Measurements from ENCODE around the gene ZDHHC19.
"Not testable (repeated sequence)": the region's sequence is repeated elsewhere in the genome, so short reads cannot be mapped to it uniquely, and the experiment has no call there.

ZDHHC19 gene, protein sequence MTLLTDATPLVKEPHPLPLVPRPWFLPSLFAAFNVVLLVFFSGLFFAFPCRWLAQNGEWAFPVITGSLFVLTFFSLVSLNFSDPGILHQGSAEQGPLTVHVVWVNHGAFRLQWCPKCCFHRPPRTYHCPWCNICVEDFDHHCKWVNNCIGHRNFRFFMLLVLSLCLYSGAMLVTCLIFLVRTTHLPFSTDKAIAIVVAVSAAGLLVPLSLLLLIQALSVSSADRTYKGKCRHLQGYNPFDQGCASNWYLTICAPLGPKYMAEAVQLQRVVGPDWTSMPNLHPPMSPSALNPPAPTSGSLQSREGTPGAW

DNA sequence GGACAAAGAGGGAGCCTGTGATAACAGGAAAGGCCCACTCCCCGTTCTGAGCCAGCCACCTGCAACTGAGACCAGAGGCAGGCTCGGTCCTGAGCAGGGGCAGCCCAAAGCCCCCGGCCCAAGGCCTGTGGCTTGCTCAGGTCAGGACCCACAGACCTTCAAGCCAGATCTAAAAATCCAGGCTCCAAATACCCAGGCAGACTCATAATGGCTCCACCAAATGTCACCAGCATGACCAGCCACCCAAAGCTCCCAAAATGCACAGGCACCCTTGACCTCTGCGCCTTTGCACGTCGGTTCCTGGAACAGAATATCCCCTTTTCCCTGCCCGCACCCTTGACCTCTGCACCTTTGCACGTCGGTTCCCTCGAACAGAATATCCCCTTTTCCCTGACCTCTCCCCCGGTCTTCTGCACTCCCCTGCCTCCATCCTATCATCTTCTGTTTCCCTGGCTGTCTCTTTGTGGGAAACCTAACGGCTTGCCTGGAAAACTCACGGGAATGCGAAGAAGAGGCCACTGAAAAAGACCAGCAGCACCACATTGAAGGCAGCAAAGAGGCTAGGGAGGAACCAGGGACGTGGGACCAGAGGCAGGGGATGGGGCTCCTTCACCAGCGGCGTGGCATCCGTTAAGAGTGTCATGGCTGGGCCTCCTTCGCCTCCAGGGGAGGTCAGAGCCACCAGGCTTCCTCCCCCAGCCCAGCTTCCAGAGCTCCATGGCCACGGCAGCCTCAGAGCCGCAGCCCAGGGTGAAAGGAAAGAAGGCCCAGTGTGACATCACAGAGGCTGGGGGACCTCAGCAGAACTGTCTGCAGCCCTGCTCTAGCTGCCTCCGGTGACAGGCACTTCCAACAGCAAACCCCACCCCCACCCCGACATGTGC is at the start of gene ZDHHC19:
TSS of gene ZDHHC19 (minus strand) at position 728 of the 884 bp plus-strand sequence. CDS start at position 643, 85 bp downstream.
- no peak for DNase-seq (ENCODE audit: low read depth in 1 of 2, low spot score in 1 of 2)

DNA sequence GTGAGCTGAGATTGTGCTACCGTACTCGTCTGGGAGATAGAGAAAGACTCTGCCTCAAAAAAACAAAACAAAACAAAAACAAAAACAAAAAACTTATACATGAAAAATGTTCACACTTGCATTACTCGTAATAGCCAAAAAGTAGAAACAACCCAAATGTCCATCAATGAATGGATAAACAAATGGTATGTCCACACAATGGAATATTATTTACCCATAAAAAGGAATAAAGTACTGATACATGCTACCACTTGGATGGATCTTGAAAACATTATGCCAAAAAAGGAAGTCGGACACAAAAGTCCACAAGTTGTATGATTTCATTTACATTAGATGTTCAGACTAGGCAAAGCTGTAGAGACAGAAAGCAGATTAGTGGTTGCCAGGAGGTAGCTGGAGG is 49.6 kb upstream of the ZDHHC19 start:
- no peak for DNase-seq (ENCODE audit: low read depth in 1 of 2, low spot score in 1 of 2)

DNA sequence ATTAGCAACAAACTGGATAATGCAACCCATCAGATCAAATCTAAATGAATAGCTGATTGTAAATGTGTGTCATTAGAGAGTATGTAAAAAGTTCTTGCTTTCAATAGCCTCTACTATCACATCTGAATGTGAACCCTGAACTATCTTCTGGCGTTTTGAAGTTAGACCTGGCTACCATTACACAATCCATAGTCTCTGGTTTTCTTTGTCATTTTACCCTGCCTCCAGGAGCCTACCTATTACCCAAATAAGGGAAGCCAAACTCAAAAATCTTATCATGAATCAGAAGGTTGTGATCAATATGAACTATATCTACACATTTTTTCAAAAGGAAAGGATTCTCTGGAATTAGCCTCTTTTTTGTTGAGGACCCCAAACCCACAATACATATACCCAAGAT is 44.6 kb upstream of the ZDHHC19 start:
- DNase-seq (ENCODE audit: low read depth in 1 of 2, low spot score in 1 of 2) = no peak

DNA sequence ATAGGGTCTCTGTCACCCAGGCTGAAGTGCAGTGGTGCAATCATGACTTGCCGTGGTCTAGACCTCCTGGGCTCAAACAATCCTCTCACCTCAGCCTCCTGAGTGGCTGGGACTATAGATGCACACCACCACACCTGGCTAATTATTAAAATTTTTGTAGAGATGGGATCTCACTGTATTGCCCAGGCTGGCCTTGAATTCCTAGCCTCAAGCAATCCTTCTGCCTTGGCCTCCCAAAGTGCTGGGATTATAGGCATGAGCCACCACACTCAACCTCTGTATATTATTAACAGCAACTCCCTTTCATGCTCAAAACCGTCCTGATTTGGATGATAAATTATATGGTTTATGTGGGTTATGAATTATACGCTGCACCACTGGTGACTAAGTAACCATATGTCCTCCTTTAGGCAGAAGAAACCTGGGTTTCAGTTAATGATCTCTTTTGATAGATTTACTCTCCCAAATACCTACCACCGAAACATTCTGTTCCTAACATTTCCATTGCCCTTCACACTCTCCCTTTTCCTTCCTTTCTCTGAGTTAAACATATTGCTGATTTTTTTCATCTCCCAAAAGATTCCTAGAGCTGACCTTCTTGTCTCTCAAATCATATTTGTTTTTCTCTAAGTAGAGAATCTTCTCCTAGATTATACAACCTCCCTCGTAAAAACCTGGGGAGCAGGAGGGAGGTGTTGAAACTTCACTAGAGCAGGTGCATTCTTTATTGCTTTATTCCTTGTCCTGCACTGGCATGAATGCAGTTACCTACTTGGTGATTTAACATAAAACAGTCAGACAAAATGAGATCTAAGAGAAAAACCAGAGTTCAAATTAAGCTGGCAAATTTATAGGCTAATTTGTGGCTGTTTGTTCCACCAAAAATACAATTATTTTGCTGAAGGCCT is 43.4 kb upstream of the ZDHHC19 start:
- no peak for DNase-seq (ENCODE audit: low read depth in 1 of 2, low spot score in 1 of 2)

DNA sequence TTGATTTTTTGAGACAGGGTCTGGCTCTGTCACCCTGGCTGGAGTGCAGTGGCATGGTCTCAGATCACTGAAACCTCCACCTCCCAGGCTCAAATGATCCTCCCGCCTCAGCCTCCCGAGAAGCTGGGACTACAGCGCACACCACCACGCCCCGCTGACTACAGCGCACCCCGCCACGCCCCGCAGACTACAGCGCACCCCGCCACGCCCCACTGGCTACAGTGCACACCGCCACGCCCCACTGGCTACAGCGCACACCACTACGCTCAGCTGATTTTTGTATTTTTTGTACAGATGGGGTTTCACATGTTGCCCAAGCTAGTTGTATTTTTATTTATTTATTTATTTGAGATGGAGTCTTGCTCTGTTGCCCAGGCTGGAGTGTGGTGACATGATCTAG is 40.7 kb upstream of the ZDHHC19 start:
- DNase-seq (ENCODE audit: low read depth in 1 of 2, low spot score in 1 of 2) = no peak

DNA sequence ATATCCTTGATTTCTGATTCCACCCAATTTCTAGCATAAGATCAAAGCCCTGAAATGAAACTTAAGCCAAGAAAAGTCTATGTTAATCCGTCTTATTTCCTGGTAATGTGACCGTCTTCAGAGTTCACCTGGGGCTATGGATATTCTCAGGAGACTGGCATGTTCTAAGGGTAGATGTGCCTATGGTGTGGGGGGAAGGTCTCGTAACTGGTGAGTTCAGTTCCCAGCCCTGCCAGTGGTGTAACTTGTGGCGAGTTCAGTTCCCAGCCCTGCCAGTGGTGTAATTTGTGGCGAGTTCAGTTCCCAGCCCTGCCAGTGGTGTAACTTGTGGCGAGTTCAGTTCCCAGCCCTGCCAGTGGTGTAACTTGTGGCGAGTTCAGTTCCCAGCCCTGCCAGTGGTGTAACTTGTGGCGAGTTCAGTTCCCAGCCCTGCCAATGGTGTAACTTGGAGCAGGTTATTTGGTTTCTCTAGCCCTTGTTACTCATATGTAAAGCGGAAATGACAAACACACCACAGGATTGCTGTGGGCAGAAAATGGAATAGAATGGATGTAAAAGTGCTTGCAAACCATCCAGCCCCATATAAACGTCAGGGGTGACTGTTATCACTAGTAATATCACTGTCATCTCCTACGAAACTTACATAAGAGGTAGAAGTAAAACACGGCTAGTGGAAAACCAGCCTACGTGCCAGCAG is 35.6 kb upstream of the ZDHHC19 start:
- DNase-seq (ENCODE audit: low read depth in 1 of 2, low spot score in 1 of 2) = no peak

DNA sequence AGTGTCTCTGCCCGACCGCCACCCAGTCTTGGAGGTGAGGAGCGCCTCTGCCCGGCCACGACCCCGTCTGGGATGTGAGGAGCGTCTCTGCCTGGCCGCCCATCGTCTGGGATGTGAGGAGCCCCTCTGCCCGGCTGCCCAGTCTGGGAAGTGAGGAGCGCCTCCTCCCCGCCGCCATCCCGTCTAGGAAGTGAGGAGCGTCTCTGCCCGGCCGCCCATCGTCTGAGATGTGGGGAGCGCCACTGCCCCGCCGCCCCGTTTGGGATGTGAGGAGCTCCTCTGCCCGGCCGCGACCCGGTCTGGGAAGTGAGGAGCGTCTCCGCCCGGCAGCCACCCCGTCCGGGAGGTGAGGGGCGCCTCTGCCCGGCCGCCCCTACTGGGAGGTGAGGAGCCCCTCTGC is 33.0 kb upstream of the ZDHHC19 start:
- not testable (repeated sequence) for DNase-seq (ENCODE audit: low read depth in 1 of 2, low spot score in 1 of 2)

DNA sequence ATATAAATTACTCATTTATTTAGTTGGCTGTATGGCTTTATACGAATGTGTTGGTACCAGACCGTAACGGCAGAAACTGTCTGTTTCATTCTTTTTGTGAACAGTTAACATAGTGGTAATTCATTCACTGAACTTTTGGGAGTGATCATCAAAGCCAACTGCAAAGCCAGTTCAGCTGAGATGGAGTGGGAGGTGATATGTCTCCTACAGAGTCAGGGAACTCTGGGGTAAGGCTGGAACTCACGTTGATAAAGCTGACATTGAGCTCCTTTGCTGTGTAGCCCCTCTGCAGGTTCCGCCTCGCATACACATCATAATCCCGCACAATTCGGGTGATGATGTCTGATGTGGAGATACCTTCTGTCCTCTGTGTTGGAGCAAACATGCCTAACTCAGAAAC is 30.5 kb upstream of the ZDHHC19 start:
- DNase-seq (ENCODE audit: low read depth in 1 of 2, low spot score in 1 of 2) = no peak

DNA sequence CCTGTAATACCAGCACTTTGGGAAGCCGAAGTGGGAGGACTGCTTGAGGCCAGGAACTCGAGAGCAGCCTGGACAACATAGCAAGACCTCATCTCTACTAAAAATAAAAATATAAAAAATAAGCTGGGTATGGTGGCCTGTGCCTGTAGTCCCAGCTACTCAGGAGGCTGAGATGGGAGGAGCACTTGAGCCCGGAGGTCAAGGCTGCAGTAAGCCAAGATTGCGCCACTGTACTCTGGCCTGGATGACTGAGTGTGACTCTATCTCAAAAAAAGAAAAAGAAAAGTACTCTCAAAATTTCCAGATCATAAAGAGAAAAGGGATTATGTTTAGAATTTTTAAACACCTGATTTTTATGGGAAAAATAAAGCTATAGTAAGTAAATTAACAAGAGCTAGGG is 29.2 kb upstream of the ZDHHC19 start:
- DNase-seq (ENCODE audit: low read depth in 1 of 2, low spot score in 1 of 2) = no peak

DNA sequence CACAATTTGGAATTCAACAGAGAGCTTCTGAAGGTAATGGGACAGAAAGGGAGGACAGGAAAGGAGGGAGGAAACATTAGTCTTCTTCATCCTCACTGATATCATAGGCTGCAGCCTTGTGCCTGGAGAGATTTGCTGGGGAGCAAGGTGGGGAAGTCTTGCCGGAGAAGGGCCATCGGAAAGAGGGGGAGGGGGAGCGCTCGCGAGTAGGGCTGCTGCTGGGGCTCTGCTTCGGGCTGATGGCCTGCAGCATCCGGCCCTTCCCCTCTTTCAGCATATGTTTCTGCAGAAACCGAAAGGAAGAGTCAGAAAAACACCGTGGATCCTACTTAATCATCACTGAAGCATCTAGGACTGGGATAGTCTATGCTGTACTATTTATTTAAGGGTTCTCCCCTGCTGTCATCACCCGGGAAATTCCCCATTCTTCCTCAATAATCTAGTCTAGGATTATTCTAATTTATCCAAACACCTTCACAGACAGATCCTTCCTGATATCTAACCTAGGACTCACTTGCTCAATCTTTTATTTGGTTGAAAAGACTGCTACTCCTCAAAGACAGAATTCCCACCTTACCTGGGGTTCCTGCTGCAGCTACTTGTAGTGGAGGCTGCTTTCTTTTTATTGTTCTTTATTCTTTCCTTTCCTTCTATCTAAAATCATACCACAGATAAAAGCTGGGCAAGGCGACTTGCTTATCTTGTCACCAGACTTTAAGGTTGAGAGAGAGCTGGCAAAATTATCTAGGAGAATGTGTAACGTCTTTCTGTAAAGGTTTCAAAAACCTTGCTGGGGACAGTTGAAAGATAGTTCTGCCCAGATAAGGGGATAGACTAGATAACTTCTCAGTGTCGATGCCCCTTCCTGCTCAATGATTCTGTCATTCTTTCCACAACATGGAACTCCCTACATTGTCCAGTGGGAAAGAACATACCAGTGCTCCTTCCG is 27.7 kb upstream of the ZDHHC19 start:
- DNase-seq (ENCODE audit: low read depth in 1 of 2, low spot score in 1 of 2) = no peak

DNA sequence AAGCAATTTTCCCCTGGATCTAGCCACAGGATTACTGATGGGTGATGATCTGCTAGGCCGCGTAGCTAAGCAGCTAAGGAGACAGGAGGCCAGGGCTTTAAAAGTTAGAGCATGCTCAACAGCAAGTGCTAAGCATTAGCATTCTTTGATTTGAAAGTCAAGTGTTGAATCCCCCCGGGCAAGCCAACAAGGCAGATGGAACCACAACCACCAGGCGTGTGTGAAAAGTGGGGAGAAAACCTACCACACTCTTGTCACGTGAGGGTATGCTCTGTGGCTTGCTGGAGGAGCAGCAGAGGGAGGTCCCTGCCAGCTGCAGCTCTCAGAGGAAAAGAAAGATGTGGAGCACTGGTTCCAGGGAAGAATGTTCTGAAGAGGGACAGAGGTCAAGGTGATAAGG is 26.0 kb upstream of the ZDHHC19 start:
- DNase-seq (ENCODE audit: low read depth in 1 of 2, low spot score in 1 of 2) = no peak

DNA sequence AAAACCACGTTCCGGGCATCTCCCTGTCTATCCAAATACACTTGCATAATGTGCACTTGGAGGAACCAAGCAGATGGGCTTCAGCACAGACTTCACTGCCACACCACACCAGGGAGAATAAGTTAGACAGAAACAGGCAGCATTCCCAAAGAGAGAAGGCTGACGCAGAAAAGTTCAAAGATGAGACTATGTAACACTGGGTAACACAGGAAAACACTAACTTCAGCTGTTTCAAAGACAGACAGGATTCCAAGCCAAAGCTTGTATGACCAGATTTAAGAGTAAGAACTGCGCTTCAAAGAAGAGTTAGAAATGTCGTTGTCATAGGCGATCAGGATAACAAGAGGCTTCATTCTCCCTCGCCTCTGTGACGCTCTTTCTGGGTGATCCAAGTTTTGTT is 25.0 kb upstream of the ZDHHC19 start:
- DNase-seq (ENCODE audit: low read depth in 1 of 2, low spot score in 1 of 2) = no peak

DNA sequence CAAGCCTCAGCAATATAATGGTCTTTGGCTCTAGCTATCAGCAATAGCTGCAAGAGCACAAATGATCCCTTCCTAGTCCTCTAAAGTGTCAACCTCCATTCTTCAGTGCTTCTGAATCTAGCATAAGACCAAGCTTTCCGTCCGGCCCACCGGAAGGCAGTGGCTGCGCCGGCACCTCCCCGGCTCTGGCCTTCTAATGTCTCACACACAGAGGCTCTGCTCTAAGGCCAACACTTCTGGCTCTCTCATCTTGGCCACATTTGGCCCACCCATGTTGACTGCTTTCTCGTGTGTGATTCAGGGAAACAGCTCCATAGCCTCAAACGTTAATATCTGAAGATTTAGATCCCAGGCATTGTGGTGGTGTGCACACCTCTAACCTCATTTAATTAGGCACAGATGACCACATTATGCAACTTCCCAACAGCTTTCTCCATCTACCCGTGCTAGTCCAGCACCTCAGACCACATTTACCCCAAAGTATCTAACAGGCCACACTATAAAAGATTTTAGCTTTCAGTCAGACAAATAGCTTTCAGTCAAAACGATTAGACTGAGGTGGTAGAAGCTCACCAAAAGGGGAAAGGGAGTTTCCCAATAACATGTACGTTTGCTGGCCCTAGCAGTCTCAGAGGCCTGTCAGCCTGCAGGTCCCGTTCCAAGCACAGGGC is 24.4 kb upstream of the ZDHHC19 start:
- no peak for DNase-seq (ENCODE audit: low read depth in 1 of 2, low spot score in 1 of 2)

DNA sequence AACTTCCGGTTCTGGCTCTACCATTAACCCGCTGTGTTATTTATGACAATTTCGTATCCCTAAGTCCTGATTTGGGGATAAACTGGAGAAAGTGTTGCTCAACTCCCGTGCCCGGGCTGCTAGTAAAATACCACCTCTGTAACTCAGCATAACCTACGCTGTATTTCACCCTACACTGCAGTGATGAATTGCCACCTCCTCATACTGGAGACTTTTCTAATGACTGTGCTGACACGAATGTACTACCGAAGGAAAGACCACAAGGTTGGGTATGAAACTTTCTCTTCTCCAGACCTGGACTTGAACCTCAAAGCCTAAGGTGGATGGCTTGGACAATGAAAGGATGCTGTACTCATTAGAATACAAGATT is 21.7 kb upstream of the ZDHHC19 start:
- no peak for DNase-seq (ENCODE audit: low read depth in 1 of 2, low spot score in 1 of 2)

DNA sequence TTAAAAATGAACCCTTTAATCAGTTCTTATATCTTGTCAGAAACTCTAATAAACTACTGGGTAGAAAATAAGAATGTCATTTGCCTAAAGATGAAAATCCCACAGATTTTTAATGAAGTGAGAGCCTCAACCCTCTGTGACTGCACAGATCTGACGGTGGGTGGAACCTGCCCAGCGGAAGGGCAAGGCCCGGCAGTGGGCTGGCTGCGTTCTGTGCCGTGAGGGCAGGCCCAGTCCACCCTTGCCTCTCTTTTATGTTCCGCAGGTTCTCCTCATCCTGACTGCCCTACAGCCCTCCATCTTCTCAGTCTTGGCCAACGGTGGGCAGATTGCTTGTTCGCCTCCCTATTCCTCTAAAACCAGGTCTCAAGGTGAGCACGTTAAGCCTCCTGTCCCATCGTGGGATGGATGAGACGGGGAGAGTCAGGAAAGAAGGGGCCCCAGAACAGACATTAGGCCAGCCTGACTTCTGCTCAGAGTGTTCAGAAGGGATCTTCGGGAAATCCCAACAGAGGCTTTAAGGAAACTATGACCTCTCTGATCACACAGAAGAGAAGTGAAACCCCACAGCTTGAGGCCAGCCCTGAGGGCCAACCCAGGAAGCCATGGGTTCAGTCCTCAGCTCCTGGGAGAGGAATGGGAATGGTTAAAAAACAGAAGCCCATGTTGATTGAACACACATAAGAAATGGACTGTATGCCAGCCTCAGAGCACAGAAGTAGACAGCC is 21.1 kb upstream of the ZDHHC19 start:
- no peak for DNase-seq (ENCODE audit: low read depth in 1 of 2, low spot score in 1 of 2)

DNA sequence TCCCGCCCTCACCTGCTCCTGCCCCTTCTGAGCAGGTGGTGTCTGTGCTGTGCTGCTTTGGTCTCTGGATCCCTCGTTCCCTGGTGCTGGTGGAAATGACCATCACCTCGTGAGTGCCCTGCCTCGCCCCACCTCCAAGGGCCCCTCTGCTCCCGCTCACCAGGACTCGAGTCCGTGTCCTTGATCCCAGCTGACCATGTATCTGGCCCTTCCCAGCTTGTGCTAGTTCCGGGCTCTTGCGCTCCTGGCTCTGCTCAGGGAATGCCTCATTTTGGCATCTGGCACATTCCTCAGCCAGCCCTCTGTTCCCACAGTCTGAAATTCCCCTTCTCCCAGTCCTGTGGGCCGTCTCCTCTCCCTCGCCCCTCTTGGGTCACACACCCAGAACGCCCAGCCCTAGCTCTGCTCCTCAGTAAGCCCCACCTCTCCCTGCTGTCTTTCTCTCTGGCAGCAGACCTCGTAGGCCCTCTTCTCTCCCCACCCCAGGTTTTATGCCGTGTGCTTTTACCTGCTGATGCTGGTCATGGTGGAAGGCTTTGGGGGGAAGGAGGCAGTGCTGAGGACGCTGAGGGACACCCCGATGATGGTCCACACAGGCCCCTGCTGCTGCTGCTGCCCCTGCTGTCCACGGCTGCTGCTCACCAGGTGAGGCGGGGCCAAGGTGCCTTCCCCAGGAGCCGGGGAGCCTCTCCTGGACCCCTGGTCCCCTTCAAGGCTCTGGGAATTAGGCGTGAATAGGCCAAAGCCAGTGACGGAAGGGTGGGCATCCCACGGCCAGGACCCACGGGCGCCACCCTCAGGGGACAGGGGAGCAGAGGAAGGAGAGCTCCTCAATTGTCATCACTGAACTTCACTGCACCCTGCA is 16.7 kb upstream of the ZDHHC19 start:
- no peak for DNase-seq (ENCODE audit: low read depth in 1 of 2, low spot score in 1 of 2)

DNA sequence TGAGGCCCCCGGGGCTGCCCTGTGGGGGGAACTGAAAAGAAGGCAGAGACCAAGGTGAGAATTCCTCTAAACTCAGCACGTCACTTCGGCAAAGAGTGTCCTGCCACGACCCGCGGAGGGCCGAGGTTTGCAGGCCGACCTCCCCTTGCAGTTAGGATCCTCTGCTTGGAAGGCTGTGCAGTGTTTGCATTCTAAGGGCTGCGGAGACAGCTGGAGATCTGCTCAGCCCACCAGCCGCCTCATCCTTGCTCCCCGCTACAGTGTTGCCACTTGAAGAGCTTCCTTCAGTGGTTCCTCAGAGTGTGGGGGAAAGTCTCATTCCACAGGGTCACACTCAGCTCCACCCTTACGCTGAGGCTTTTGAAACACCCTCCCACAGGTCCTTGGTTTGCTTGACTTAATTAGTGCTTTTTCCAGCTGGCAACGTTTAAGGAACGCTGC is 15.9 kb upstream of the ZDHHC19 start:
- DNase-seq (ENCODE audit: low read depth in 1 of 2, low spot score in 1 of 2) = no peak
